ENCODE results near the gene TFPI. TPM values are rescaled to one million over a fixed set of nuclear protein-coding genes. Genes with fewer than 3 reads are reported as not detected.

Gene TFPI
- total RNA-seq (6.6 and 9.3 TPM in 2 replicates), polyA plus RNA-seq (8.8 and 12.6 TPM in 2 replicates)

GRCh38 chr2:187554011-187554703 is at the start of gene TFPI:
TSS of gene TFPI (minus strand) at chr2:187554435. CDS start at chr2:187503768, 50,667 bp downstream.
- H3K27me3 ChIP-seq: no peaks in the 10 kb centered on the region
- TF ChIP-seq CTCF (IDR thresholded peaks at IDR 0.05; ENCODE audit: low read depth, low read length): no peak
- no peaks in the 10 kb centered on the region for H3K36me3 ChIP-seq
- DNase-seq (ENCODE audit: low read depth in 1 of 2, low spot score in 1 of 2): peak; percentile 39 to 80
- peak within 1 kb of the TSS; percentile 17 for H3K4me3 ChIP-seq
- no peaks in the 10 kb centered on the region for H3K9me3 ChIP-seq (ENCODE audit: low read depth)
- peak within 1 kb of the TSS; percentile 52 for H3K27ac ChIP-seq
- peaks cover 3% of the 10 kb centered on the region for H3K4me1 ChIP-seq (ENCODE audit: low read depth)

GRCh38 chr2:187594801-187595200 is 40.6 kb upstream of the TFPI start:
- Histone ChIP-seq H3K36me3 (no peaks in the 10 kb centered on the region), H3K27me3 (no peaks in the 10 kb centered on the region), H3K27ac (no peak overlapping the region), H3K4me3 (no peak overlapping the region), H3K9me3 (ENCODE audit: low read depth) (no peaks in the 10 kb centered on the region), H3K4me1 (ENCODE audit: low read depth) (no peaks in the 10 kb centered on the region)
- no peak for TF ChIP-seq CTCF (IDR thresholded peaks at IDR 0.05; ENCODE audit: low read depth, low read length)
- DNase-seq (ENCODE audit: low read depth in 1 of 2, low spot score in 1 of 2): peak in 1 of 2 donors; percentile 20

GRCh38 chr2:187593697-187594096 is 39.5 kb upstream of the TFPI start:
- Histone ChIP-seq H3K36me3 (no peaks in the 10 kb centered on the region), H3K27ac (no peak overlapping the region), H3K4me3 (no peak overlapping the region), H3K27me3 (no peaks in the 10 kb centered on the region), H3K9me3 (ENCODE audit: low read depth) (no peaks in the 10 kb centered on the region), H3K4me1 (ENCODE audit: low read depth) (no peaks in the 10 kb centered on the region)
- TF ChIP-seq CTCF (IDR thresholded peaks at IDR 0.05; ENCODE audit: low read depth, low read length): no peak
- no peak for DNase-seq (ENCODE audit: low read depth in 1 of 2, low spot score in 1 of 2)

- no peaks in the 10 kb centered on the region for H3K9me3 ChIP-seq (ENCODE audit: low read depth)
- no peak overlapping the region for H3K27ac ChIP-seq
- no peaks in the 10 kb centered on the region for H3K36me3 ChIP-seq
- no peak for TF ChIP-seq CTCF (IDR thresholded peaks at IDR 0.05; ENCODE audit: low read depth, low read length)
- no peaks in the 10 kb centered on the region for H3K4me1 ChIP-seq (ENCODE audit: low read depth)
- no peaks in the 10 kb centered on the region for H3K27me3 ChIP-seq
- no peak for DNase-seq (ENCODE audit: low read depth in 1 of 2, low spot score in 1 of 2)
- no peak overlapping the region for H3K4me3 ChIP-seq
These were observed 38.9 kb upstream of the TFPI start for GRCh38 chr2:187593098-187593497.

- Histone ChIP-seq H3K9me3 (ENCODE audit: low read depth) (no peaks in the 10 kb centered on the region), H3K27me3 (no peaks in the 10 kb centered on the region), H3K4me1 (ENCODE audit: low read depth) (no peaks in the 10 kb centered on the region), H3K36me3 (no peaks in the 10 kb centered on the region), H3K27ac (no peak overlapping the region), H3K4me3 (no peak overlapping the region)
- no peak for TF ChIP-seq CTCF (IDR thresholded peaks at IDR 0.05; ENCODE audit: low read depth, low read length)
- no peak for DNase-seq (ENCODE audit: low read depth in 1 of 2, low spot score in 1 of 2)
These were observed 35.9 kb upstream of the TFPI start for GRCh38 chr2:187590175-187590574.

Measured in cardiac muscle cell (in vitro differentiated cells and primary cell).